HepG2 (cell line): Measurements from ENCODE around the gene PYY. TPM values are rescaled to one million over a fixed set of nuclear protein-coding genes. Genes with fewer than 3 reads are reported as not detected.
A peak's percentile ranks its signal among the peaks of the same experiment; 100 is the strongest.

Source experiments
- ADNP ChIP-seq: sonication (generic); formaldehyde crosslinking; IDR thresholded peaks from 2 replicates; pipeline ENCODE4 v1.4.0; 2020; ENCODE audit warnings: missing genetic modification reagents
- CBX1 ChIP-seq: IDR thresholded peaks from one replicate; pipeline ENCODE4 v1.6.1; 2016; ENCODE audit warnings: antibody characterized with exemption, low read depth
- CEBPG ChIP-seq: IDR thresholded peaks from 2 replicates; pipeline ENCODE4 v1.6.1; 2016
- CEBPZ ChIP-seq: IDR thresholded peaks from 2 replicates; pipeline ENCODE4 v1.6.1; 2012; ENCODE audit warnings: low read length, improper control_type of control experiment
- ELF1 ChIP-seq: sonication (generic); formaldehyde crosslinking; IDR thresholded peaks from 2 replicates; pipeline ENCODE4 v1.4.0; 2020; ENCODE audit warnings: missing genetic modification reagents
- JUND ChIP-seq: sonication (generic); formaldehyde crosslinking; IDR thresholded peaks from 2 replicates; pipeline ENCODE4 v1.8.0; 2022; ENCODE audit warnings: mild to moderate bottlenecking, missing genetic modification reagents
- MEF2D ChIP-seq: sonication (generic); formaldehyde crosslinking; IDR thresholded peaks from 2 replicates; pipeline ENCODE4 v1.5.1; 2020; ENCODE audit warnings: mild to moderate bottlenecking, missing genetic modification reagents
- MLX ChIP-seq: IDR thresholded peaks from 2 replicates; pipeline ENCODE4 v1.6.1; 2016
- MNT ChIP-seq: fragments of 450-650 bp; IDR thresholded peaks from 2 replicates; pipeline ENCODE4 v1.6.1; 2016
- PBX2 ChIP-seq: IDR thresholded peaks from 2 replicates; pipeline ENCODE4 v1.6.1; 2016; ENCODE audit warnings: control low read depth
- POLR2A ChIP-seq, 2 experiments: IDR thresholded peaks; 2 replicates each; pipeline ENCODE4 v1.6.1; 2011; ENCODE audit warnings: low read depth in 2 of 2, low read length in 2 of 2, mild to moderate bottlenecking in 1 of 2, moderate library complexity in 1 of 2; ENCODE audit not compliant: insufficient read depth in 1 of 2
- RCOR2 ChIP-seq: IDR thresholded peaks from 2 replicates; pipeline ENCODE4 v1.6.1; 2016; ENCODE audit warnings: missing biosample characterization, missing genetic modification reagents
- SPEN ChIP-seq: sonication (generic); formaldehyde crosslinking; IDR thresholded peaks from 2 replicates; pipeline ENCODE4 v1.5.1; 2020; ENCODE audit warnings: low read depth, mild to moderate bottlenecking, missing genetic modification reagents
- ZBTB25 ChIP-seq: IDR thresholded peaks from 2 replicates; pipeline ENCODE4 v1.6.1; 2018; ENCODE audit warnings: missing genetic modification reagents
- ZBTB43 ChIP-seq: sonication (generic); formaldehyde crosslinking; conservative IDR thresholded peaks from 2 replicates; pipeline ENCODE4 v1.4.0; 2020; ENCODE audit warnings: missing genetic modification reagents
- ZBTB7A ChIP-seq: sonication (generic); formaldehyde crosslinking; IDR thresholded peaks from 2 replicates; pipeline ENCODE4 v1.8.0; 2022; ENCODE audit warnings: mild to moderate bottlenecking, missing genetic modification reagents
- ZFYVE20 ChIP-seq: sonication (generic); formaldehyde crosslinking; IDR thresholded peaks from 2 replicates; pipeline ENCODE4 v1.8.0; 2023; ENCODE audit warnings: low read depth, mild to moderate bottlenecking, moderate library complexity, missing genetic modification reagents, borderline replicate concordance
- ZKSCAN8 ChIP-seq: IDR thresholded peaks from 2 replicates; pipeline ENCODE4 v1.6.1; 2016; ENCODE audit warnings: borderline replicate concordance, missing genetic modification reagents, missing compliant biosample characterization
- ZNF138 ChIP-seq: sonication (generic); formaldehyde crosslinking; IDR thresholded peaks from 2 replicates; pipeline ENCODE4 v1.5.0; 2020; ENCODE audit warnings: mild to moderate bottlenecking, low read depth, missing genetic modification reagents
- ZNF792 ChIP-seq: IDR thresholded peaks from 2 replicates; pipeline ENCODE4 v1.6.1; 2016
- ZSCAN30 ChIP-seq: sonication (generic); formaldehyde crosslinking; IDR thresholded peaks from 2 replicates; pipeline ENCODE4 v1.5.0; 2020; ENCODE audit warnings: mild to moderate bottlenecking, missing genetic modification reagents
- polyA plus RNA-seq, 8 experiments: library from polyadenylated mRNA; depleted of rRNA in 3 of 8; stranded (reverse) in 7 of 8; unstranded in 1 of 8; fragments of >200 nt; fragmentation: Illumina TruSeq in 4 of 8; extraction: Trizol in 4 of 8; gene quantifications; 2 replicates each; pipeline versions ENCODE4 v1.2.1 to v1.2.3, GENCODE V29; 2011 to 2016; ENCODE audit warnings: low read depth in 4 of 8, missing spikeins in 1 of 8, mixed read lengths in 1 of 8; ENCODE audit not compliant: insufficient read depth in 1 of 8
- total RNA-seq, 5 experiments: library from RNA; depleted of rRNA; stranded (reverse); fragments of >200 nt; fragmentation: Illumina TruSeq; extraction: Trizol; gene quantifications; 2 replicates each; pipeline ENCODE4 v1.2.3, GENCODE V29; 2016; ENCODE audit warnings: low read depth in 1 of 5

The PYY gene
- total and polyA plus RNA-seq, 2 of the 13 experiments (the other 11 are each of a cell fraction or from before 2014, with no cell fraction given), result 0.25 TPM; not detected in 1

GRCh38 chr17:44002141-44002848 is 48.6 kb upstream of the PYY start (continued):
- TF ChIP-seq ZNF792 (CRISPR knock-in tag) (peak; percentile 93; the same call in 1 of the 2 replicates), ELF1 (CRISPR knock-in tag) (peak; percentile 52), SPEN (CRISPR knock-in tag) (peak; percentile 68; the same call in 1 of the 2 replicates), ZSCAN30 (CRISPR knock-in tag) (no peak), ZFYVE20 (CRISPR knock-in tag) (no peak), PBX2 (CRISPR knock-in tag) (no peak), ZBTB7A (CRISPR knock-in tag) (peak; percentile 99), MNT (peak; percentile 82), MEF2D (CRISPR knock-in tag) (peak; percentile 73), ZBTB43 (CRISPR knock-in tag) (peak; percentile 67; the same call in 1 of the 2 replicates), ZBTB25 (CRISPR knock-in tag) (peak; percentile 87), JUND (peak; percentile 58; the same call in 1 of the 2 replicates), CEBPZ (no peak), ZNF138 (no peak), RCOR2 (CRISPR knock-in tag) (peak; percentile 99), ZKSCAN8 (CRISPR knock-in tag) (no peak; the same call in 1 of the 2 replicates), MLX (CRISPR knock-in tag) (peak; percentile 87), POLR2A (IDR thresholded peaks at IDR 0.05; ENCODE audit: insufficient read depth in 1 of 2, low read depth in 2 of 2, low read length in 2 of 2) (peak; percentile 61 to 62; a peak in 3 of 4 replicates), CBX1 (no peak), CEBPG (peak; percentile 96), ADNP (peak; percentile 49; the same call in 1 of the 2 replicates)
